CD4-positive, alpha-beta T cell (primary cell): Measurements from ENCODE around the gene TUBB1. TPM values are rescaled to one million over a fixed set of nuclear protein-coding genes. Genes with fewer than 3 reads are reported as not detected.

Experiments
- ATAC-seq: fragments of 200-7000 bp; cut with Tn5 transposase; one replicate; pipeline ENCODE4 v1.10.0; 2022; ENCODE audit warnings: mild to moderate bottlenecking; ENCODE audit not compliant: poor library complexity
- CTCF ChIA-PET: fragments of 350-600 bp; sonication (Branson Sonifier 250); formaldehyde crosslinking; loops from one replicate; lab custom pipeline; 2021; ENCODE audit warnings: antibody characterized with exemption, inconsistent platforms; lab: Charles Lee
- POLR2A ChIA-PET: fragments of 350-600 bp; sonication (Branson Sonifier 250); formaldehyde crosslinking; loops from one replicate; lab custom pipeline; 2021; ENCODE audit warnings: antibody characterized with exemption, inconsistent platforms; lab: Charles Lee
- DNase-seq, 14 experiments: peaks; one replicate each; pipeline ENCODE4 v3.0.0-alpha.2; 2013 to 2020; ENCODE audit warnings: mixed read lengths in 2 of 14
- H3K27ac ChIP-seq, 2 donors: one replicate each; pipeline versions ENCODE4 v1.5.1 to v1.7.0; 2013; ENCODE audit warnings: low read length in 2 of 2, low read depth in 1 of 2, mild to moderate bottlenecking in 1 of 2
- H3K27me3 ChIP-seq, 2 experiments: 1 replicate in 1 of 2; 2 replicates in 1 of 2; pipeline versions ENCODE4 v1.6.1 to v1.7.0; 2013; ENCODE audit warnings: low read length in 2 of 2, control low read depth in 1 of 2, mild to moderate bottlenecking in 1 of 2, moderate library complexity in 1 of 2; ENCODE audit not compliant: insufficient read depth in 2 of 2, control insufficient read depth in 1 of 2
- H3K36me3 ChIP-seq: one replicate; pipeline ENCODE4 v1.6.1; 2013; ENCODE audit warnings: low read length, control low read depth; ENCODE audit not compliant: insufficient read depth
- H3K4me1 ChIP-seq: one replicate; pipeline ENCODE4 v1.6.1; 2013; ENCODE audit warnings: low read length, control low read depth; ENCODE audit not compliant: insufficient read depth
- H3K4me3 ChIP-seq: one replicate; pipeline ENCODE4 v1.5.1; 2013; ENCODE audit warnings: mild to moderate bottlenecking, low read length, moderate library complexity
- H3K9me3 ChIP-seq, 2 experiments: 1 replicate in 1 of 2; 2 replicates in 1 of 2; pipeline versions ENCODE4 v1.6.1 to v1.7.0; 2013; ENCODE audit warnings: low read length in 2 of 2, mild to moderate bottlenecking in 2 of 2, control low read depth in 1 of 2, moderate library complexity in 1 of 2; ENCODE audit not compliant: control insufficient read depth in 1 of 2, insufficient read depth in 1 of 2
- H3K27ac Mint-ChIP-seq: one replicate; pipeline ENCODE4 v1.8.0; 2020; ENCODE audit warnings: mixed read lengths
- H3K27me3 Mint-ChIP-seq: one replicate; pipeline ENCODE4 v1.8.0; 2021; ENCODE audit warnings: mixed read lengths
- H3K36me3 Mint-ChIP-seq: one replicate; pipeline ENCODE4 v1.8.0; 2021; ENCODE audit warnings: low read depth, mixed read lengths
- H3K4me1 Mint-ChIP-seq: one replicate; pipeline ENCODE4 v1.8.0; 2021; ENCODE audit warnings: low read depth, mixed read lengths
- H3K4me3 Mint-ChIP-seq: one replicate; pipeline ENCODE4 v1.8.0; 2020; ENCODE audit warnings: mild to moderate bottlenecking, mixed read lengths
- H3K9me3 Mint-ChIP-seq: one replicate; pipeline ENCODE4 v1.8.0; 2020; ENCODE audit warnings: mixed read lengths
- CTCF ChIP-seq: fragments of 200-600 bp; IDR thresholded peaks from one replicate; pipeline ENCODE4 v1.8.0; 2022; ENCODE audit warnings: antibody characterized with exemption, mild to moderate bottlenecking
- intact Hi-C, 2 experiments: fragments of 100-400 bp; cut with DNase I in 1 of 2; cut with micrococcal nuclease in 1 of 2; formaldehyde crosslinking; loops; one replicate each; pipeline versions ENCODE4 v1.15.1 to v1.9.0; 2023 to 2025; cut with DNase I, micrococcal nuclease
- total RNA-seq, 174 experiments: library from RNA in 2 of 174; stranded (reverse) in 2 of 174; gene quantifications; one replicate each; pipeline ENCODE4 v1.2.3 and lab custom pipeline; 2021 to 2026

The TUBB1 gene
- total RNA-seq, 2 experiments from 2014 or later = 0.11 to 0.17 TPM

- no peak for ATAC-seq
- H3K4me3 Mint-ChIP-seq = no peak overlapping the region
- H3K27me3 Mint-ChIP-seq = no peaks in the 10 kb centered on the region
Observed at GRCh38 chr20:59013031-59013951, 5.9 kb upstream of the TUBB1 start.

GRCh38 chr20:59013959-59014608 lies 5.1 kb upstream of the TUBB1 start:
- Histone ChIP-seq H3K9me3 (no peaks in the 10 kb centered on the region), H3K4me1 (peaks cover 27% of the 10 kb centered on the region), H3K27ac (no peak overlapping the region), H3K4me3 (no peak overlapping the region), H3K27me3 (no peaks in the 10 kb centered on the region), H3K36me3 (peaks cover 2% of the 10 kb centered on the region)
- DNase-seq (peak in 5 of 14 experiments; percentile 16 to 52 (median 26)), ATAC-seq (peak; percentile 75)
- POLR2A ChIA-PET = no interaction called here
- CTCF ChIA-PET = no interaction called here
- Mint-ChIP-seq H3K36me3 (no peaks in the 10 kb centered on the region), H3K4me1 (peaks cover 44% of the 10 kb centered on the region), H3K27me3 (no peaks in the 10 kb centered on the region), H3K27ac (peak overlapping the region; percentile 25), H3K4me3 (no peak overlapping the region), H3K9me3 (no peaks in the 10 kb centered on the region)
- intact Hi-C loops = no loop called here
- no peak for TF ChIP-seq CTCF

More at GRCh38 chr20:59013031-59013951, 5.9 kb upstream of the TUBB1 start:
- ChIA-PET POLR2A (no interaction called here), CTCF (no interaction called here)
- no peak overlapping the region for H3K4me3 ChIP-seq
- Mint-ChIP-seq H3K27ac (no peak overlapping the region), H3K9me3 (no peaks in the 10 kb centered on the region), H3K4me1 (peaks cover 44% of the 10 kb centered on the region), H3K36me3 (no peaks in the 10 kb centered on the region)
- intact Hi-C loops = no loop called here
- no peaks in the 10 kb centered on the region for H3K9me3 ChIP-seq
- no peak for TF ChIP-seq CTCF
- no peaks in the 10 kb centered on the region for H3K27me3 ChIP-seq
- no peak for DNase-seq
- H3K27ac ChIP-seq = no peak overlapping the region
- peaks cover 31% of the 10 kb centered on the region for H3K4me1 ChIP-seq
- H3K36me3 ChIP-seq = peaks cover 2% of the 10 kb centered on the region

GRCh38 chr20:59014680-59015389 lies 4.4 kb upstream of the TUBB1 start:
- H3K4me1 Mint-ChIP-seq = peaks cover 44% of the 10 kb centered on the region

More at GRCh38 chr20:59014680-59015389, 4.4 kb upstream of the TUBB1 start:
- DNase-seq (no peak), ATAC-seq (no peak)
- no peak for TF ChIP-seq CTCF
- Histone ChIP-seq H3K9me3 (no peaks in the 10 kb centered on the region), H3K4me3 (no peak overlapping the region), H3K27me3 (no peaks in the 10 kb centered on the region), H3K4me1 (peaks cover 27% of the 10 kb centered on the region), H3K36me3 (peaks cover 2% of the 10 kb centered on the region), H3K27ac (no peak overlapping the region)
- Mint-ChIP-seq H3K9me3 (no peaks in the 10 kb centered on the region), H3K27ac (no peak overlapping the region), H3K4me3 (no peak overlapping the region), H3K27me3 (no peaks in the 10 kb centered on the region), H3K36me3 (no peaks in the 10 kb centered on the region)
- intact Hi-C loops = no loop called here
- ChIA-PET CTCF (no interaction called here), POLR2A (interaction anchor here (2.1 kb wide), 1 partner anchor 17 kb away, joined by 6 read pairs; the partner anchor contains the start of gene ATP5F1E)
